GM12874 (cell line): Measurements from ENCODE around the gene MLN.

Source experiments
- TF ChIP-seq, protein P1 (sequence below): IDR thresholded peaks from 2 replicates; pipeline ENCODE4 v1.5.1; 2011; ENCODE audit warnings: low read depth, mild to moderate bottlenecking, control low read depth, low read length, moderate library complexity; ENCODE audit not compliant: insufficient read depth

Gene MLN

DNA sequence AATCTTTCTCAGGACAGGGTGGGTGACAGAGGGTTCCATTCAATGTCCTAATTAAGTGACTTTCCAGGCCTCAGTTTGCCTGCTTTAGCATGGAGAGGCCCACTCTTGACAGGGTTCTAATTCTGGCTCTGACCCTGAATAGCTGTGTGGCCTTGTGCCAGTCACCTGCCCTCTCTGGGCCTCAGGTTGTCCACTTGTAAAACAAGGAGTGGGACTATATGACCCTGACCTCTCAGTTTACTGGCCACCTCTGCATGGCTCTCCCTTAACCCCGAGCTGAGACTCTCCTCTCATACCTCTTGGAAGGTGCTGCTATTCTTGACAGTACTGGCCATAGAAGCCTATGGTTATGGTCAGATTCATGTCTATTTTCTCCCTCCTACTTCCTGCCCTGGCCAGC lies 44.1 kb upstream of the MLN start:
- TF ChIP-seq, protein P1, sequence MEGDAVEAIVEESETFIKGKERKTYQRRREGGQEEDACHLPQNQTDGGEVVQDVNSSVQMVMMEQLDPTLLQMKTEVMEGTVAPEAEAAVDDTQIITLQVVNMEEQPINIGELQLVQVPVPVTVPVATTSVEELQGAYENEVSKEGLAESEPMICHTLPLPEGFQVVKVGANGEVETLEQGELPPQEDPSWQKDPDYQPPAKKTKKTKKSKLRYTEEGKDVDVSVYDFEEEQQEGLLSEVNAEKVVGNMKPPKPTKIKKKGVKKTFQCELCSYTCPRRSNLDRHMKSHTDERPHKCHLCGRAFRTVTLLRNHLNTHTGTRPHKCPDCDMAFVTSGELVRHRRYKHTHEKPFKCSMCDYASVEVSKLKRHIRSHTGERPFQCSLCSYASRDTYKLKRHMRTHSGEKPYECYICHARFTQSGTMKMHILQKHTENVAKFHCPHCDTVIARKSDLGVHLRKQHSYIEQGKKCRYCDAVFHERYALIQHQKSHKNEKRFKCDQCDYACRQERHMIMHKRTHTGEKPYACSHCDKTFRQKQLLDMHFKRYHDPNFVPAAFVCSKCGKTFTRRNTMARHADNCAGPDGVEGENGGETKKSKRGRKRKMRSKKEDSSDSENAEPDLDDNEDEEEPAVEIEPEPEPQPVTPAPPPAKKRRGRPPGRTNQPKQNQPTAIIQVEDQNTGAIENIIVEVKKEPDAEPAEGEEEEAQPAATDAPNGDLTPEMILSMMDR: no peak

DNA sequence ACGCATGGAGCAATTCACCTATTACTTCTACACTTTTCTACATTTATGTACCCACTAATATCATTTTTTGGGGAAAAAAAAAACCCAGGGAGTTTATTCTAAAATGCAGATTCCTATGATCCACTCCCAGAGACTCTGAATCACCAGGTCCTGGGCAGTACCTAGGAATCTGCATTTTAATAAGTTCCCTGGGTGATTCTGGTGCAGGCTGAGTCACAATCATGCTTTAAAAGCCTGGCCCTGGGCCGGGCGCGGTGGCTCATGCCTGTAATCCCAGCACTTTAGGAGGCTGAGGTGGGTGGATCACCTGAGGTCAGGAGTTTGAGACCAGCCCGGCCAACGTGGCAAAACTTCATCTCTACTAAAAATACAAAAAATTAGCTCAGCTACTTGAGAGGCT lies 43.3 kb upstream of the MLN start:
- TF ChIP-seq, protein P1: no peak

DNA sequence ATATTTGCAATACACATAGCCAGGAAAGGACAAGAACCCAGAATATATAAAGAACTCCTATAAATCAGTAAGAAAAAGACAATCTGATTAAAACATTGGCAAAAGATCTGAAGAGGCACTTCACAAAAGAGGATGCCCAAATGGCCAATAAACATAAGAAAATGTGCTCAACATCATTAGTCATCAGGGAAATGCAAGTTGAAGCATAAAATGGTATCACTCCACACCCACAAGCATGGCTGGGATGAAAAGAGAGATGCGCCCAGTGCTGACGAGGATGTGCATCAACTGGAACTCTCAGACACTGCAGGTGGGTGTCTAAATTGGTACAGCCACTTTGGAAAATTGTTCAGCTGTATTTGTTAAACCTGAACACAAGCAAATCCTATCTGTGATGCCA lies 42.4 kb upstream of the MLN start:
- TF ChIP-seq, protein P1: no peak

DNA sequence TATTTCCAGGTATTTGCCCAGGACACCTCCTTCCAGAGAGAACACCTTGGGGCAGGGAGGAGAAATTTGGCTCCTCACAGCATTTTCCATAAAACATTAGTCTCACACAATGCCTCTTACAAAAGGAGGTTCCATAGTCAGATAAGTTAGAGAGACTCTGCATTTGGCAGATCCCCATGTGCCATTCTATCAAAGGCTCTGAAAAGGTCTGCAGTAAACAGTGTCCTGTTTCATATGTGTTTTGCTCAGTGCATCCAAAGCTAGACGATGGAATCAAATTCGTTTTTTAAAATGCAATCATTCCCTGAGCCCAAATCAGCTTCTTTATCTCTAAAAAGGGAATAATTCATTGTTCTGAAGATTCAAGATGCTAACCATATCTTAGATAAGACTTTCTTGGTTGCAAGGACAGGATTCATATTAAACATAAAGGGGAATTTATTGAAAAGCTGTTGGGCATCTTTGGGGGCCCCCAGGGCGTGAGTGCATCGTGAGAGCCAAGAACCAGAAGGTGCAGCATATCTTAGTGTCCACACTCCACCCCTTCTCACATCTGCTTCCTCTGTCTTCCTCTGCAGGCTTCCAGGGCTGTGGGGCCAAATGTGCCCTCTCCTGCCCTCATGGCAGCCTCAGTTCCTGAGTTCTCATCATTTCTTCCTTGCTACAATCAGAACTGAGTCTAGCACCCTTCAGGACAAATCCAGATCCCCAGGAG lies 41.4 kb upstream of the MLN start:
- TF ChIP-seq, protein P1: no peak

DNA sequence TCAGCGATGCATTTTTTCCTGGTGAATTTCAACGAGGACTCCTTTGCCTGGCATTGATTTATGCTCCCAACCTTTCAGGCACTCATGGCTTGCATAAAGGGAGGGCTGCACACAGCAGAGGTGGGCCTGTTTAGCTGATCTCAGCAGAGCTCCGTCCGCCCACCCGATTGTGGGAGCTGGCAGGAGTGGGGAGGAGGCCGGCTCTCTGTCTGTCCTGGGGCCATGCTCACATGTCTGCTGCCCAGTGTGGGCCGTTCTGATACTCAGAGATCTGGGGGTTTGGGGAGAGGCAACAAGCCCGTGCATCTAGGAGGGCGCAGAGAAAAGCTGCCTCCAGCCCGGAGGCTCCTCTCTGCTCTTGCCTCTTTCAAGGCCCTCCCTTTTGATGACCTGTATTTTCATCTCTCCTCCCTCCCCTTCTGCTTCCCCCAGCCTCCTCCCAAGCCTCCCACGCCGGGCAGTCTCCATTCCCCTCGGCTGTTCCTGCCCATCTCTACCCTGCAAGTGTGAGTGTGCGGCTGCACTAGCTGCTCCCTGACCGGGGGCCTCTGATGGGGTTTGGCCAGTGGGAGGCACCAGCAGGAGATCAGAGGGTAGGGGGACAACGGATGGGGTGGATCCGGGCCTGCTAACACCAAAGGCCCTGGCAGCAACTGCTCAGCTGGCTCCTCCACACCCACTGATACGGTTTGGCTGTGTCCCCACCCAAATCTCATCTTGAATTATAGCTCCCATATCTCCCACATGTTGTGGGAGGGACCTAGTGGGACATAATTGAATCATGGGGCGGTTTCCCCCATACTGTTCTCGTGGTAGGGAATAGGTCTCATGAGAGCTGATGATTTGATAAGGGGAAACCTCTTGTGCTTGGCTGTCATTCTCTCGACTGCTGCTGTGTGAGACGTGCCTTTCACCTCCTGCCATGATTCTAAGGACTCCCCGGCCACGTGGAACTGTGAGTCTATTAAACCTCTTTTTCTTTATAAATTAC lies 39.6 kb upstream of the MLN start:
- TF ChIP-seq, protein P1: no peak

DNA sequence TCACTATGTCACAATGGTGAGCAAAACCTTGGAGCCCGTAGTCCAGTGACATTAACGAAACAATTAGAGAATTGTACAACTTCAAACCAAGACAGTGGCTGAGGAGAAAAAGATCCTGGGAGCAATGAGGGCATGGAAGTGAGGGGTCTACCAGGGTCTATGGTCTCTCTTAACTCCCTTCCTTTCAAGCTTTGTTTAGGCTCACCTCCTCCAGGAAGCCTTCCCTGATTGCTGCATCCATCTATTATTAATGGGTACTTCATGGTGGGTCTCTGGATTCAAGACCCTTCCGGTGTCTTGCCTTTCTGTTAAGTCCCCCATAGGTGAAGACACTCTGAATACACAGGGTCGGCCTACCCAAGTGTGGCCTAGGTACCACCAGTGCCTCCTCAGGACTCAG lies 38.1 kb upstream of the MLN start:
- TF ChIP-seq, protein P1: no peak

DNA sequence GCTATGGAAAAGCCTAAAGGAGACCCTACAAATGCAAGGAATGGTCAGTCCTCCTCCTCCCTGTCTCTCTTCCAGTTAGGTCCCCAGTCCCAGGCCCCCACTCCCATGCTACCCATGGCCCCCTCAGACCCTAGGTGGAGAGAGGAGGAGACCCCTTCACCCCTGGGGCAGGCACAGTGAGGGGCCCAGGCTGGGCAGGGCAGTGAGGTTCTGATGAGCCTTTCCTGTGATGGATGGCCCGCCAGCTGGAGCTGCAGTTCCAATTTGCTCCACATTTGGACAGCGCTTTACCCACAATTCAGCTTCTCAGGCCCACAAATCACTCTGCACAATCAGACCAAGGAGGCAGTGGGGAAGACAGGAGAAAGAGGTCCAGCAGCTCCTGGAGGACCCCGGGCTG lies 37.3 kb upstream of the MLN start:
- TF ChIP-seq, protein P1: no peak
